Measurements from ENCODE around the gene CACNB2. TPM values are rescaled to one million over a fixed set of nuclear protein-coding genes. Genes with fewer than 3 reads are reported as not detected.
"Not testable (repeated sequence)": the region's sequence is repeated elsewhere in the genome, so short reads cannot be mapped to it uniquely, and the experiment has no call there.

Gene CACNB2
- total RNA-seq, 2 experiments from 2014 or later, result not detected

- ATAC-seq (no peak), DNase-seq (no peak)
- H3K4me1 Mint-ChIP-seq, result no peaks in the 10 kb centered on the region
- no peaks in the 10 kb centered on the region for H3K36me3 Mint-ChIP-seq
- H3K9me3 Mint-ChIP-seq (ENCODE audit: low read depth), result no peaks in the 10 kb centered on the region
- H3K27ac Mint-ChIP-seq, result no peak overlapping the region
- no peak overlapping the region for H3K4me3 Mint-ChIP-seq
- CTCF ChIA-PET, result no interaction called here
- H3K27me3 Mint-ChIP-seq, result no peaks in the 10 kb centered on the region
Measured at GRCh38 chr10:18563003-18563726, 422.9 kb downstream of the CACNB2 start.

DNA sequence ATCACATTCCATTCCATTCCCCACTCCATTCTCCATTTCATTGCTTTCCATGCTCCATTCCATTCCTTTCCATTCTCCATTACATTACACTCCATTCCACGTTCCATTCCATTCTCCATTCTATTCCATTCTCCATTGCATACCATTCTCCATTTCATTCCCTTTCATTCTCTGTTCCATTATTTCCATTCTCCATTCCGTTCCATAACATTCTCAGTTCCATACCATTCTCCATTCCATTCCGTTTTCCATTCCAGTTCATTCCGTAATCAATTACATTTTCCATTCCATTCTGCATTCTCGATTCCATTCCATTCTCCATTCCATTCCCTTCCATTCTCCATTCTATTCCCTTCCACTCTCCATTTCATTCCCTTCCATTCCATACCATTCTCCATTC, 424.8 kb downstream of the CACNB2 start:
- H3K4me3 Mint-ChIP-seq, result no peak overlapping the region
- no peaks in the 10 kb centered on the region for H3K36me3 Mint-ChIP-seq
- CTCF ChIA-PET, result no interaction called here
- ATAC-seq, result no peak
- no peaks in the 10 kb centered on the region for H3K9me3 Mint-ChIP-seq (ENCODE audit: low read depth)
- no peaks in the 10 kb centered on the region for H3K27me3 Mint-ChIP-seq
- no peaks in the 10 kb centered on the region for H3K4me1 Mint-ChIP-seq
- no peak for DNase-seq
- H3K27ac Mint-ChIP-seq, result no peak overlapping the region

DNA sequence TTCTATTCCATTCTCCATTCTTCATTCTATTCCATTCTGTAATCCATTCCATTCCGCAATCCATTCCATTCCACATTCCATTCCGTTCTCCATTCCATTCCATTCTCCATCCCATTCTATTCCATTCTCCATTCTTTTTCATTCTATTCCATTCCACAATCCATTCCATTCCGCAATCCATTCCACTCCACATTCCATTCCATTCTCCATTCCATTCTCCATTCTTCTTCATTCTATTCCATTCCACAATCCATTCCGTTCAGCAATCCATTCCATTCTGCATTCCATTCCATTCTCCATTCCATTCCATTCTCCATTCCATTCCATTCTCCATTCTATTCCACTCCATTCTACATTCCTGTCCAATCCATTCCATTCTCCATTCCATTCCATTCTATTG, 426.0 kb downstream of the CACNB2 start:
- no peak for DNase-seq
- Mint-ChIP-seq H3K4me1 (no peaks in the 10 kb centered on the region), H3K36me3 (no peaks in the 10 kb centered on the region), H3K4me3 (no peak overlapping the region), H3K9me3 (ENCODE audit: low read depth) (no peaks in the 10 kb centered on the region), H3K27me3 (no peaks in the 10 kb centered on the region), H3K27ac (no peak overlapping the region)
- CTCF ChIA-PET, result no interaction called here
- ATAC-seq, result no peak

DNA sequence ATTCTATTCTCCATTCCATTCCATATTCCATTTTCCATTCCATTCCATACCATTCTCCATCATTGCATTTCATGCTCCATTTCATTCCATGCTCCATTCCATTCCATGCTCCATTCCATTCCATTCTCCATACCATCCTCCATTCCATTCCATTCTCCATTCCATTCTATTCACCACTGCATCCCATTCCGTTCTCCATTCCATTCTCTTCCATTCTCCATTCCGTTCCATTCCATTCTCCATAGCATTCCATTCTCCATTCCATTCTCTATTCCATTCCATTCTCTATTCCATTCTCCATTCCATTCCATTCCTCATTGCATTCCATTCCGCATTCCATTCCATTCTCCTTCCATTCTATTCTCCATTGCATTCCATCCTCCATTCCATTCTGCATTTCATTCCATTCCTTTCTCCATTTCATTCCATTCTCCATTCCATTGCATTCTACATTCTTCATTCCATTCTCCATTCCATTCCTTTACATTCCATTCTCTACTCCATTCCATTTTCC, 427.2 kb downstream of the CACNB2 start:
- DNase-seq (no peak), ATAC-seq (no peak)
- Mint-ChIP-seq H3K36me3 (no peaks in the 10 kb centered on the region), H3K9me3 (ENCODE audit: low read depth) (no peaks in the 10 kb centered on the region), H3K27me3 (no peaks in the 10 kb centered on the region), H3K4me3 (no peak overlapping the region), H3K4me1 (no peaks in the 10 kb centered on the region), H3K27ac (no peak overlapping the region)
- CTCF ChIA-PET, result no interaction called here

GRCh38 chr10:18570386-18570785, 430.2 kb downstream of the CACNB2 start:
- CTCF ChIA-PET; DNase-seq; H3K4me3 Mint-ChIP-seq; H3K36me3 Mint-ChIP-seq; H3K9me3 Mint-ChIP-seq (ENCODE audit: low read depth); H3K27ac Mint-ChIP-seq; H3K27me3 Mint-ChIP-seq; H3K4me1 Mint-ChIP-seq; ATAC-seq: not testable (repeated sequence)

DNA sequence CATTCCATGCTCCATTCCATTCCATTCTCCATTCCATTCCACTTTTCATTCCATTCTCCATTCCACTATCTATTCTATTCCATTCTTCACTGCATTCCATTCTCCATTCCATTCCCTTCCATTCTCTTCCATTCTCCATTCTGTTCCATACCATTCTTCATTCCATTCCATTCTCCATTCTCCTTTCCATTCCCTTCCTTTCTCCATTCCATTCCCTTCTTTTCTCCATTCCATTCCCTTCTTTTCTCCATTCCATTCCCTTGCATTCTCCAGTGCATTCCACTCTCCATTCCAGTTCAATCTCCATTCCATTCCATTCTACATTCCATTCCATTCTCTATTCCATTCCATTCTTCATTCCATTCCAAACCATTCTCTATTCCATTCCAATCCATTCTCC, 430.9 kb downstream of the CACNB2 start:
- H3K4me1 Mint-ChIP-seq, result no peaks in the 10 kb centered on the region
- peaks cover 13% of the 10 kb centered on the region for H3K36me3 Mint-ChIP-seq
- CTCF ChIA-PET, result no interaction called here
- no peak overlapping the region for H3K27ac Mint-ChIP-seq
- H3K4me3 Mint-ChIP-seq, result no peak overlapping the region
- DNase-seq, result no peak
- peaks cover 3% of the 10 kb centered on the region for H3K9me3 Mint-ChIP-seq (ENCODE audit: low read depth)
- H3K27me3 Mint-ChIP-seq, result no peaks in the 10 kb centered on the region
- ATAC-seq, result no peak

GRCh38 chr10:18571780-18572179, 431.6 kb downstream of the CACNB2 start:
- CTCF ChIA-PET, result no interaction called here
- Mint-ChIP-seq H3K27ac (no peak overlapping the region), H3K4me1 (no peaks in the 10 kb centered on the region), H3K36me3 (peaks cover 19% of the 10 kb centered on the region), H3K9me3 (ENCODE audit: low read depth) (peaks cover 3% of the 10 kb centered on the region), H3K4me3 (no peak overlapping the region), H3K27me3 (no peaks in the 10 kb centered on the region)
- ATAC-seq (no peak), DNase-seq (no peak)

- H3K27me3 Mint-ChIP-seq, result no peaks in the 10 kb centered on the region
- H3K9me3 Mint-ChIP-seq (ENCODE audit: low read depth), result peaks cover 8% of the 10 kb centered on the region
- no peak overlapping the region for H3K4me3 Mint-ChIP-seq
- DNase-seq, result no peak
- peaks cover 4% of the 10 kb centered on the region for H3K4me1 Mint-ChIP-seq
- H3K27ac Mint-ChIP-seq, result no peak overlapping the region
- CTCF ChIA-PET, result no interaction called here
- peaks cover 31% of the 10 kb centered on the region for H3K36me3 Mint-ChIP-seq
- no peak for ATAC-seq
Measured at GRCh38 chr10:18572959-18573561, 432.8 kb downstream of the CACNB2 start.

DNA sequence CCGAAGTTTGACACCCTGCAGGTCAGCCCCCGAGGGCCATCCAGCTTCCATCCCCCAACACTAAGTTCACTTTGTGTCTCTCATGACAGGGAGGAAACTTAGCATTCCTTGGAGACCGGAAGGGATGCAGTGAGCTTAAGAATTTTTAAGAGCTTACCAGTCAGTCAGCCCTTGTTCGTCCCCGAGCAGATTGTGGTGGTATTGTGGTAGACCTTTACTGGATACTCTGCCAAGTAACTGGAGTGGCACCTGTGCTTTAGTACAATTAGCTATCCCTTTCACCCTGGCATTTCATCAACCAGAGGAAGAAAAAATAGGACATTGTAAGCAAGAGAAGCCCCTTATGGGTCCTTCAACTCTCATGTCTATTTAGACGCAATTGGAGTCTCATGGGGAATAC, 436.4 kb downstream of the CACNB2 start:
- no peak overlapping the region for H3K27ac Mint-ChIP-seq
- no peak for DNase-seq
- H3K4me1 Mint-ChIP-seq, result peaks cover 8% of the 10 kb centered on the region
- no peak for ATAC-seq
- H3K27me3 Mint-ChIP-seq, result no peaks in the 10 kb centered on the region
- peaks cover 61% of the 10 kb centered on the region for H3K36me3 Mint-ChIP-seq
- H3K9me3 Mint-ChIP-seq (ENCODE audit: low read depth), result peaks cover 12% of the 10 kb centered on the region
- no peak overlapping the region for H3K4me3 Mint-ChIP-seq
- CTCF ChIA-PET, result no interaction called here

- Mint-ChIP-seq H3K9me3 (ENCODE audit: low read depth) (peaks cover 12% of the 10 kb centered on the region), H3K27ac (no peak overlapping the region), H3K4me1 (peaks cover 22% of the 10 kb centered on the region), H3K27me3 (no peaks in the 10 kb centered on the region), H3K36me3 (peaks cover 68% of the 10 kb centered on the region), H3K4me3 (no peak overlapping the region)
- DNase-seq (no peak), ATAC-seq (no peak)
- CTCF ChIA-PET, result no interaction called here
Measured at GRCh38 chr10:18577823-18578685, 437.8 kb downstream of the CACNB2 start.

DNA sequence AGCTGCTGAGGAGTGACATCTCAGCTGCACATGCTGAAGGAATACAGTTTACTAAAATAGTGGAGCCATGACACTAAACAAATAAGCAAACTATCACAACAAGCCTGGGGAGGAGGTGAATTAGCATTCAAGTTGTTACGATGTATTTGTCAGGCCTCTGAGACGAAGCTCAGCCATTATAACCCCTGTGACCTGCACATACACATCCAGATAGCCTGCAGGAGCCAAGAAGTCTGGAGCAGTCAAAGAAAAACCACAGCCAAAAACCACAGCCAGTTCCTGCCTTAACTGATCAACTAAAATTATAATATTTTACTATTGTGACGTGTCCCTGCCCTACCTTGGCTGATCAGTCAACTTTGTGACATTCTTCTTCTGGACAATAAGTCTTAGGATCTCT, 442.6 kb downstream of the CACNB2 start:
- CTCF ChIA-PET, result no interaction called here
- H3K9me3 Mint-ChIP-seq (ENCODE audit: low read depth), result peaks cover 6% of the 10 kb centered on the region
- H3K36me3 Mint-ChIP-seq, result peaks cover 74% of the 10 kb centered on the region
- peak overlapping the region; percentile 58 for H3K27ac Mint-ChIP-seq
- peaks cover 26% of the 10 kb centered on the region for H3K4me1 Mint-ChIP-seq
- DNase-seq (peak; percentile 68), ATAC-seq (peak; percentile 64)
- no peak overlapping the region for H3K4me3 Mint-ChIP-seq
- no peaks in the 10 kb centered on the region for H3K27me3 Mint-ChIP-seq

GRCh38 chr10:18583575-18584270, 443.5 kb downstream of the CACNB2 start:
- H3K4me1 Mint-ChIP-seq, result peaks cover 21% of the 10 kb centered on the region
- ATAC-seq (no peak), DNase-seq (no peak)
- H3K27ac Mint-ChIP-seq, result no peak overlapping the region
- no peak overlapping the region for H3K4me3 Mint-ChIP-seq
- H3K9me3 Mint-ChIP-seq (ENCODE audit: low read depth), result peaks cover 2% of the 10 kb centered on the region
- H3K36me3 Mint-ChIP-seq, result peaks cover 72% of the 10 kb centered on the region
- CTCF ChIA-PET, result no interaction called here
- no peaks in the 10 kb centered on the region for H3K27me3 Mint-ChIP-seq

- ATAC-seq; H3K4me3 Mint-ChIP-seq; DNase-seq; CTCF ChIA-PET; H3K27ac Mint-ChIP-seq; H3K27me3 Mint-ChIP-seq; H3K9me3 Mint-ChIP-seq (ENCODE audit: low read depth): not testable (repeated sequence)
- Mint-ChIP-seq H3K36me3 (peaks cover 70% of the 10 kb centered on the region), H3K4me1 (peaks cover 21% of the 10 kb centered on the region)
Measured at GRCh38 chr10:18586637-18587036, 446.4 kb downstream of the CACNB2 start.
